ENCODE data around the gene KMT5B.

Gene KMT5B

GRCh38 chr11:68206211-68206610 is 6.9 kb downstream of the KMT5B start:
- TF ChIP-seq ZFX (IDR thresholded peaks at IDR 0.05; ENCODE audit: borderline replicate concordance) = no peak
- peak; percentile 84 for TF ChIP-seq CTCF (IDR thresholded peaks at IDR 0.05)
- H3K27ac ChIP-seq = no peak overlapping the region

- TF ChIP-seq ZFX (IDR thresholded peaks at IDR 0.05; ENCODE audit: borderline replicate concordance) (no peak), CTCF (IDR thresholded peaks at IDR 0.05) (no peak)
- no peak overlapping the region for H3K27ac ChIP-seq
Observed at GRCh38 chr11:68204402-68204801, 8.7 kb downstream of the KMT5B start.

GRCh38 chr11:68202165-68202564 is 10.9 kb downstream of the KMT5B start:
- H3K27ac ChIP-seq = no peak overlapping the region
- TF ChIP-seq CTCF (IDR thresholded peaks at IDR 0.05) = no peak
- TF ChIP-seq ZFX (IDR thresholded peaks at IDR 0.05; ENCODE audit: borderline replicate concordance) = no peak

GRCh38 chr11:68201492-68201891 is 11.6 kb downstream of the KMT5B start:
- TF ChIP-seq ZFX (IDR thresholded peaks at IDR 0.05; ENCODE audit: borderline replicate concordance) = no peak
- no peak for TF ChIP-seq CTCF (IDR thresholded peaks at IDR 0.05)
- H3K27ac ChIP-seq = no peak overlapping the region

- no peak for TF ChIP-seq ZFX (IDR thresholded peaks at IDR 0.05; ENCODE audit: borderline replicate concordance)
- TF ChIP-seq CTCF (IDR thresholded peaks at IDR 0.05) = no peak
- no peak overlapping the region for H3K27ac ChIP-seq
Observed at GRCh38 chr11:68200639-68201038, 12.5 kb downstream of the KMT5B start.

- no peak for TF ChIP-seq CTCF (IDR thresholded peaks at IDR 0.05)
- TF ChIP-seq ZFX (IDR thresholded peaks at IDR 0.05; ENCODE audit: borderline replicate concordance) = no peak
Observed at GRCh38 chr11:68199295-68199987, 13.7 kb downstream of the KMT5B start.

GRCh38 chr11:68196219-68196618 is 16.9 kb downstream of the KMT5B start:
- TF ChIP-seq CTCF (IDR thresholded peaks at IDR 0.05) (no peak), ZFX (IDR thresholded peaks at IDR 0.05; ENCODE audit: borderline replicate concordance) (no peak)
- no peak overlapping the region for H3K27ac ChIP-seq

More at GRCh38 chr11:68199295-68199987, 13.7 kb downstream of the KMT5B start:
- no peak overlapping the region for H3K27ac ChIP-seq

Data from 22Rv1 (cell line).